ENCODE results near the gene ADCY6. TPM values are rescaled to one million over a fixed set of nuclear protein-coding genes. Genes with fewer than 3 reads are reported as not detected.

The ADCY6 gene
- total and polyA plus RNA-seq, 2 of the 4 experiments (the other 2 are of a cell fraction): 18.5 to 34.4 TPM

- ATAC-seq (ENCODE audit: low read depth): no peak
- no TSS peak for BruUV-seq (replicated peaks)
- no peak overlapping the region for H4K8ac ChIP-seq (ENCODE audit: low read depth in 2 of 2, low read length in 2 of 2)
- no peak overlapping the region for H3K27ac ChIP-seq (ENCODE audit: insufficient read depth, low read length)
- H3K56ac ChIP-seq (ENCODE audit: extremely low read depth, insufficient read depth, low read length): no peak overlapping the region
- no peak overlapping the region for H4K5ac ChIP-seq (ENCODE audit: low read depth, low read length)
- no peak overlapping the region for H4K91ac ChIP-seq (ENCODE audit: insufficient read depth, low read depth, low read length)
- no peak overlapping the region for H3K9ac ChIP-seq (ENCODE audit: low read depth, low read length)
- H3K4me2 ChIP-seq (ENCODE audit: low read depth, low read length): no peak overlapping the region
- H3K36me3 ChIP-seq (ENCODE audit: control insufficient read depth, insufficient read depth, low read length): peaks cover 59% of the 10 kb centered on the region
- H2BK120ac ChIP-seq (ENCODE audit: low read depth, low read length): no peak overlapping the region
- peaks cover 29% of the 10 kb centered on the region for H4K20me1 ChIP-seq (ENCODE audit: insufficient read depth, low read length)
- no peak overlapping the region for H3K14ac ChIP-seq (replicated peaks; ENCODE audit: low read depth, low read length)
- no peak overlapping the region for H3K4me3 ChIP-seq (ENCODE audit: insufficient read depth, low read depth, low read length)
- H2BK15ac ChIP-seq (ENCODE audit: low read depth, low read length): no peak overlapping the region
- H2AK9ac ChIP-seq (replicated peaks; ENCODE audit: low read depth, low read length, poor library complexity): no peak overlapping the region
- ChIA-PET POLR2A (ENCODE audit: unreplicated experiment) (no interaction called here), CTCF (no interaction called here)
- H3K9me1 ChIP-seq (ENCODE audit: insufficient read depth, low read length): peaks cover 8% of the 10 kb centered on the region
- 46% methylated on average over 2 of the region's 12 CpGs; no CpG with 5 or more reads in 1 of the 2 experiments for WGBS, 2 experiments (ENCODE audit: extremely low coverage in 2 of 2, insufficient read length in 1 of 2)
- DNase-seq: no peak
- H2BK20ac ChIP-seq (ENCODE audit: low read depth, low read length): no peak overlapping the region
- TF ChIP-seq RFX5 (IDR thresholded peaks at IDR 0.05; ENCODE audit: low read depth, low read length): no peak
- peaks cover 23 to 47% of the 10 kb centered on the region in 2 experiments for H3K79me1 ChIP-seq (ENCODE audit: low read depth in 1 of 2, low read length in 2 of 2)
- dilution Hi-C loops (cut with HindIII; ENCODE audit: low sequenced_read_pairs, unreplicated experiment) (no loop called here), intact Hi-C loops (cut with micrococcal nuclease) (no loop called here), in situ Hi-C loops (cut with MboI; ENCODE audit: low sequenced_read_pairs) (no loop called here)
- no peak overlapping the region for H2BK5ac ChIP-seq (ENCODE audit: low read depth, low read length, poor library complexity, severe bottlenecking)
- no peaks in the 10 kb centered on the region for H3K9me3 ChIP-seq (ENCODE audit: control insufficient read depth, insufficient read depth, low read length)
- no peak overlapping the region for H3K4ac ChIP-seq (ENCODE audit: low read depth, low read length)
- H2AK5ac ChIP-seq (ENCODE audit: low read depth, low read length): no peak overlapping the region
- peaks cover 8% of the 10 kb centered on the region for H3K4me1 ChIP-seq (ENCODE audit: control insufficient read depth, insufficient read depth, low read length)
- H3K27me3 ChIP-seq (ENCODE audit: control insufficient read depth, insufficient read depth, low read length): no peaks in the 10 kb centered on the region
- no peak overlapping the region for H2AFZ ChIP-seq (replicated peaks; ENCODE audit: low read length, poor library complexity)
- no peak overlapping the region for H3K23ac ChIP-seq (ENCODE audit: low read depth, low read length)
- H3K18ac ChIP-seq (ENCODE audit: low read depth, low read length): no peak overlapping the region
Observed at GRCh38 chr12:48824112-48824511, 35.2 kb upstream of the ADCY6 start.

Data from IMR-90 (cell line).